Panc1 (cell line): Measurements from ENCODE around the gene RDH5.

Source experiments
- CTCF ChIP-seq: fragments of 450-650 bp; IDR thresholded peaks from 2 replicates; pipeline ENCODE4 v1.5.1; 2017; ENCODE audit warnings: mild to moderate bottlenecking
- POLR2AphosphoS5 ChIP-seq: IDR thresholded peaks from 2 replicates; pipeline ENCODE4 v1.6.1; 2012; ENCODE audit warnings: mild to moderate bottlenecking, low read depth, low read length, moderate library complexity
- REST ChIP-seq, 2 experiments: IDR thresholded peaks; 2 replicates each; pipeline ENCODE4 v1.6.1; 2011 to 2012; ENCODE audit warnings: low read depth in 2 of 2, control low read depth in 1 of 2, low read length in 1 of 2, mild to moderate bottlenecking in 1 of 2, moderate library complexity in 1 of 2; ENCODE audit not compliant: insufficient read depth in 1 of 2

GRCh38 chr12:55741931-55742680 is 21.9 kb downstream of the RDH5 start:
- TF ChIP-seq CTCF (no peak), REST (IDR thresholded peaks at IDR 0.05; ENCODE audit: insufficient read depth in 1 of 2, low read depth in 2 of 2, low read length in 1 of 2) (no peak), POLR2AphosphoS5 (no peak)
